Subcutaneous abdominal adipose tissue (tissue), 5 donors: Measurements from ENCODE around the gene ILDR1.

ENCODE experiments used
- H3K27ac ChIP-seq: one replicate; pipeline ENCODE4 v1.7.0; 2013; ENCODE audit warnings: low read depth, mild to moderate bottlenecking, inconsistent platforms, low read length, moderate library complexity
- H3K27me3 ChIP-seq, 5 donors: one replicate each; pipeline ENCODE4 v1.7.0; 2013; ENCODE audit warnings: low read length in 5 of 5, inconsistent platforms in 1 of 5; ENCODE audit not compliant: control insufficient read depth in 5 of 5, insufficient read depth in 4 of 5
- H3K36me3 ChIP-seq, 5 donors: one replicate each; pipeline ENCODE4 v1.7.0; 2013; ENCODE audit warnings: low read length in 5 of 5; ENCODE audit not compliant: control insufficient read depth in 5 of 5, insufficient read depth in 5 of 5
- H3K4me1 ChIP-seq, 5 donors: one replicate each; pipeline ENCODE4 v1.7.0; 2013; ENCODE audit warnings: low read length in 5 of 5, mild to moderate bottlenecking in 3 of 5, moderate library complexity in 1 of 5; ENCODE audit not compliant: control insufficient read depth in 5 of 5, insufficient read depth in 5 of 5
- H3K4me3 ChIP-seq, 5 donors: one replicate each; pipeline ENCODE4 v1.7.0; 2013; ENCODE audit warnings: low read length in 5 of 5, low read depth in 1 of 5
- H3K9ac ChIP-seq, 5 donors: one replicate each; pipeline ENCODE4 v1.7.0; 2013; ENCODE audit warnings: low read length in 5 of 5, mild to moderate bottlenecking in 4 of 5, moderate library complexity in 3 of 5
- H3K9me3 ChIP-seq, 5 donors: one replicate each; pipeline ENCODE4 v1.7.0; 2013; ENCODE audit warnings: low read length in 5 of 5; ENCODE audit not compliant: control insufficient read depth in 5 of 5
- donor health status: healthy.
- donor health status: healthy.
- donor health status: healthy.
- donor health status: healthy.
- donor health status: healthy.

Gene ILDR1

DNA sequence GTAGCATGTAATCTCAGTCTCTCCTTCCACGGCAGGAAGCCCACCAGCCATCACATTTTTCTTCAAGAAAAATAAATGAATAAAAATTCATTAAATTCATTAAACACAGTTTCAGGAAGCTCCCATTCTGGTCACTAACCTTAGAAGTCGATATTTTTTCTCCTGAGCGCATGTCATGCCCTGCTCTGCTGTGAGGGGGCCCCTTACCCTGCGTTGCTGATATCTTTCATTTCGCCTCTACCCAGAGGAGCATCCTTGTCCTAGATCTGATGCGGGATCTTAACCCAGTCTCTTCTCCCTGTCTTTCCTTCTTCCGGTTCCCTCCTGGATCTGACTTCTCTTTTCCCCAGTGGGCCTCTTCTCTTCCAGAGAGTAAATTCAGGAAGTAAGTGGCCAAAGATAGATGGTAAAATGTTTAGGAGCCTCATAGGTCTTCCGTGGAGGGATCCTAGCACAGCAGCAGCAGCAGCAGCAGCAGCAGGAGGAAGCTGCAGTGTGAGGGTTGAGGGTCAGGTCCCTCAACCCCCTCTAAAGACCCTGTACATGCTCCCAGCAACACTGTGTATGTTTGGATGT, 1.4 kb upstream of the ILDR1 start:
- no peaks in the 10 kb centered on the region for H3K4me1 ChIP-seq
- no peak overlapping the region for H3K4me3 ChIP-seq
- no peaks in the 10 kb centered on the region for H3K36me3 ChIP-seq
- no peak overlapping the region for H3K27ac ChIP-seq
- H3K27me3 ChIP-seq, result peaks cover 3 to 13% (median 8%) of the 10 kb centered on the region in 5 donors
- no peaks in the 10 kb centered on the region for H3K9me3 ChIP-seq
- no peak overlapping the region for H3K9ac ChIP-seq

DNA sequence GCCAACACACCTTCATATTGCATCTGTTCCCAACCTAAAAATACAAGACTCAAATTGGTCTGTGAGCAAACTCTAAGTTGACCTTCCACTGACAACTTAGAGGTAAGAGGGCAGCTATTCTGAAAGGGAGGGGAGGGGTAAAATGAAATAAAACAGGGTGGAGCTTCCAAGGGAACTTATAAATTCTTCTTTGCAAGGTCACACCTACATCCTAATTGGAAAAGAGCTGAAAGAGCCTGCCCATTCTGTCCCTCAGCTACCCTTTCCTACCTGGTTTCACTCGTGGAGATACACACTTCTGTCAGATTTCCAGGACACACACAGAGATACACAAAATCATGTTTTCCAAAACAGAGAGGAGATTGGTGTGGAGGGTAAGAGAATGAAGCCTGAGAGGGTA, 1.0 kb downstream of the ILDR1 start:
- no peak overlapping the region for H3K4me3 ChIP-seq
- H3K9me3 ChIP-seq, result no peaks in the 10 kb centered on the region
- no peaks in the 10 kb centered on the region for H3K36me3 ChIP-seq
- no peak overlapping the region for H3K27ac ChIP-seq
- no peak overlapping the region for H3K9ac ChIP-seq
- peaks cover 3 to 13% (median 8%) of the 10 kb centered on the region in 5 donors for H3K27me3 ChIP-seq
- H3K4me1 ChIP-seq, result no peaks in the 10 kb centered on the region

DNA sequence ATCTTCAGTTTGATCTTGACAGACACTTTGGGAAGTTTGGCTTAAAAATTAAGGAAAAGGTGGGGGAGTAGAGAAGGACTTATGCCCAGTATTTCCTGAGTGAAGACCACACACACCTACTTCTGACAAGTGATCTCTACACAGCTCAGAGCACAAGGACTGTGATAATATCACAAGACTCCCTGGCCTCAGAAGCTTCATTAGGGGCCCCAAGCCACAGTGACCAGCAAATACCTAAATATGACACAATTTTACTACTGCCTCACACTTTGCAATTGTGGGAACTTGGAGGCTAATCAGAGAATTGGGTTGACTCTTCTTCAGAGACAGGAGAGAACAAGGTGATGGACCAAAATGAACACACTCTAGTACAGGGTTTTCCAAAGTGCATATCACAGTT, 2.6 kb downstream of the ILDR1 start:
- H3K27me3 ChIP-seq, result peaks cover 3 to 13% (median 8%) of the 10 kb centered on the region in 5 donors
- no peak overlapping the region for H3K27ac ChIP-seq
- H3K9me3 ChIP-seq, result no peaks in the 10 kb centered on the region
- no peak overlapping the region for H3K9ac ChIP-seq
- no peaks in the 10 kb centered on the region for H3K36me3 ChIP-seq
- H3K4me1 ChIP-seq, result no peaks in the 10 kb centered on the region
- H3K4me3 ChIP-seq, result no peak overlapping the region

DNA sequence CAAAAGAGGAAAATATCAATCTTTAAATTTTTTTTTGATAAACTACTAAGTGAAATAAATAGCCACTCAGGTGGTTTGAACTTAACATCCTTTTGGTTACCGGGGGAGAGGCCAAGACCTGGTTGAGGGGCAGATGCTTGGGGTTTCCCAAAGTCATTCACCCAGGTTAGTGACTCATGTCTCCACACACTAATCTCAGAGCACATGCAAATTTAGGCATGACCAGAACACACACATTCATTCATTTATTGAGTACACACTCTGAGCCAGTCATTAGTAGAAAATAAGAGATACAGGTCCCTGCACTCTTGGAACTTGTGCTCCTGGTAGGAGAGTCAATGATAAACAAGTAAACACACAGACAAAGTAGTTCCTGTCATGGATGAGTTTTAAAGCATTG, 7.3 kb downstream of the ILDR1 start:
- Histone ChIP-seq H3K27me3 (no peaks in the 10 kb centered on the region), H3K27ac (no peak overlapping the region), H3K4me1 (no peaks in the 10 kb centered on the region), H3K4me3 (no peak overlapping the region), H3K9ac (no peak overlapping the region), H3K9me3 (no peaks in the 10 kb centered on the region), H3K36me3 (no peaks in the 10 kb centered on the region)

DNA sequence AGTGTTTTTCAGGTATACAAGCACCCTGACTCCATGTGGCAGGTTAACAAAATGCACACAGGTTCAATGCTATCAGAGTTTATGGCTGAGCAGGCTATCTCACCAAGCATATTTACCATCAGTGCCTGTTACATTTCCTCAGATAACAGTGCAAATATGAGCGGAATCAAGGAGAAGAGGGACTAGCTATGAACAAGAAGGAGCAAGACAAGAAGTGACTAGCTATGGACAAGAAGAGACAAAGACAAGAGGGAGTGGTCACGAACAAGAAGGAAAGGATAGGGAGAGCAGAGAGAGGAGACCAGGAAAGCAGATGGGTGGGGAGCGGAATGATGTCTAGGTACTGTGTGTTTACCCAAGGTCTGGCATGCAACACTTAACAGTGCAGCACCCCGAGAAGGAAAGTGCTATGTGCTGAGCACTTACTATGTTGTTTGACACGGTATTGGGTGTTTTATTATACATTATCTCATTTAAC, 8.6 kb downstream of the ILDR1 start:
- H3K4me1 ChIP-seq, result no peaks in the 10 kb centered on the region
- no peaks in the 10 kb centered on the region for H3K9me3 ChIP-seq
- H3K27ac ChIP-seq, result no peak overlapping the region
- H3K36me3 ChIP-seq, result no peaks in the 10 kb centered on the region
- no peaks in the 10 kb centered on the region for H3K27me3 ChIP-seq
- H3K4me3 ChIP-seq, result no peak overlapping the region
- H3K9ac ChIP-seq, result no peak overlapping the region

DNA sequence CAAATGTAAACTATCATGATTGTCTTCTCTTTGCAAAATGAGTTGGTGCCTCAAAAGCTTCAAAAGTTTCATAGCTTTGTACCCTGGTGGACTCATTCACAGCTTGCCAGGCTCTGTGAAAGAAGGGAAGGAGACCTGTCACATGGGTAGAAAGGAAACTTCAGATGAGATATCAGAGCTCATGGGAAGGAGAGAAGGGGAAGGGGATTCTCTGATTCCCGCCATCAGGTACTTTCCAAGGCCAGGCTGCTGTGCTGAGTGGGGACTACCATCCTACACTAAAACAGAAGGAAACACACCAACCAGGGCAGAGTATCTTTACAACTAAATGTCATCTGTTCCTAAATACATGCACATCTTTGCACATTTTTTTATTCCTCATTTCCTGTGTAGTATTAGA, 9.2 kb downstream of the ILDR1 start:
- Histone ChIP-seq H3K9me3 (no peaks in the 10 kb centered on the region), H3K4me1 (no peaks in the 10 kb centered on the region), H3K27me3 (no peaks in the 10 kb centered on the region), H3K36me3 (no peaks in the 10 kb centered on the region), H3K4me3 (no peak overlapping the region), H3K9ac (no peak overlapping the region), H3K27ac (no peak overlapping the region)

DNA sequence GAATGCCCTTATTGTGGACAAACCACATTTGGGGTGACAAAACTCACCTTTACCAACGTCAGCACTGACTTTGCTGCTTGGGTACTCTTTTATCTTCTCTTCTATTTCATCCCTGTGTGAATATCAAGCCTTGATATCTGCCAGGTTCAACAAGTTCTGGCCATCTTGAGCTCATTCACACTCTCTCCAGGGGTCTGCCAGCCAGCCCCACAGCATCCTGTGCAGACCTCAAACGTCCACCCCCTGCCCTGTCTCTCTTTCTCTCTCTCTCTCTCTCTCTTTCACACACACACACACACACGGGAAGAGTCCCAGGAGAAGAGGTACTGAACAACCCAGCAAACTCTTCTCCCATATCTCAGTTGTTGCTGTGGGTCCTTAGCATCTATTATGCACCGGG, 10.7 kb downstream of the ILDR1 start:
- Histone ChIP-seq H3K9me3 (peaks cover 0 to 2% (median 0%) of the 10 kb centered on the region in 5 donors), H3K4me3 (no peak overlapping the region), H3K27ac (no peak overlapping the region), H3K27me3 (no peaks in the 10 kb centered on the region), H3K36me3 (no peaks in the 10 kb centered on the region), H3K9ac (no peak overlapping the region), H3K4me1 (no peaks in the 10 kb centered on the region)

DNA sequence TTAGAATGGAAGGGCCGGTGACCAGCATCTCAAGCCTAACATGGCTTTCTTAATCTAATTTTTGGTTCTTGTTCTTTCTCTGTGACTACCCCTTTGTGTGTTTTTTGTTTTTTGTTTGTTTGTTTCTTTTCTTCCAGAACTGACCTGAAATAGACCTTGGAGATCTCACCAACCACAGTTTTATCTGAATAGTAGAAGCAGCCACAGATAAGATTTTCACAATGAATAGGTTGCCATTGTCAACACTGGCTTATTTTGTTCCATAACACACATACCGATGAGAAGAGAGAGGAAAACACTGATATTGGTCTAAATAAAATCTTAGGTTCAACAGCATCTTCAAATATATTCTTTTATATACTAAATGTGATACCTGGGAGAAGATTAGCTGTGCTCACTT, 11.5 kb downstream of the ILDR1 start:
- no peaks in the 10 kb centered on the region for H3K4me1 ChIP-seq
- H3K27me3 ChIP-seq, result no peaks in the 10 kb centered on the region
- no peak overlapping the region for H3K4me3 ChIP-seq
- H3K27ac ChIP-seq, result no peak overlapping the region
- H3K9me3 ChIP-seq, result peaks cover 0 to 2% (median 0%) of the 10 kb centered on the region in 5 donors
- no peaks in the 10 kb centered on the region for H3K36me3 ChIP-seq
- H3K9ac ChIP-seq, result no peak overlapping the region

DNA sequence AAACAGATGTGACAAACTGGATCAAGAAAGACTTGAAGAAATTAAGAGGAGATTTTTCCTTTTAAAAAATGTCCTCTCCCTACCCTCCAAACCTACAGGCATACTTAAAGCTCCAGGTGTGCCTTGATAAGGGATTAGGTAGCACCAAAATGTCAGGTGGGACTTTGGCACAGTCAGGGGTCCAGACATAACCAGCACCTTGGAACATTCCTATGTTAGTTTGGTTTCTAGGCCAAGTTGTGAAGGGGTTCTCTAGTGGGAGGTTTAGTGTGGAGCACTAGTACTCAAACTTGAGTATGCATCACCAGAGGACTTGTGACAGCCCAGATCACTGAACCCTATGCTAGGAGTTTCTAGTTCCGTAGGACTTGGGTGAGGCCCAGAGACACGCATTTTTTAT, 13.9 kb downstream of the ILDR1 start:
- Histone ChIP-seq H3K9me3 (peaks cover 0 to 2% (median 0%) of the 10 kb centered on the region in 5 donors), H3K27me3 (peaks cover 0 to 2% (median 0%) of the 10 kb centered on the region in 5 donors), H3K4me1 (peaks cover 0 to 5% (median 0%) of the 10 kb centered on the region in 5 donors), H3K27ac (no peak overlapping the region), H3K4me3 (no peak overlapping the region), H3K36me3 (no peaks in the 10 kb centered on the region), H3K9ac (no peak overlapping the region)

DNA sequence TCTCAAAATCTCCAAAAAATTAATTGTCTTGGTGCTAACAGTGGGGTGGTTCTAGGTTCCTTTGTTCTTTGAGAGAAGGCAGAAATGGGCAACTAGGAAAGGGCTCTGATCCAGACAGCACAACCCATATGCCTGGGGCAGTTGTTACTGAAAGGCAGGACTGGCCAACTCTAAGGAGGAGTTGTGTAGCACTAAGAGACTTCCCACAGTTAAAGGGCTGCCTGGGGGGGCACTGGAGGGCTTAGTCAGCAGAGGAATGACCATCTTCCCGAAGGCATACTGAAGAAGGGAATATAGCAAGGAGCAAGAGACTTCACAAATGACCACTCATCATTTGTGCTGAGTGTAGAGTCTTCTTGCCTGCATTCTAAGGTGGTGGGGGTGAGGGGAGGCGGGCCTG, 15.8 kb downstream of the ILDR1 start:
- no peak overlapping the region for H3K27ac ChIP-seq
- peaks cover 0 to 2% (median 0%) of the 10 kb centered on the region in 5 donors for H3K27me3 ChIP-seq
- H3K4me3 ChIP-seq, result no peak overlapping the region
- no peaks in the 10 kb centered on the region for H3K36me3 ChIP-seq
- H3K4me1 ChIP-seq, result peaks cover 0 to 5% (median 0%) of the 10 kb centered on the region in 5 donors
- H3K9me3 ChIP-seq, result peaks cover 0 to 2% (median 0%) of the 10 kb centered on the region in 5 donors
- H3K9ac ChIP-seq, result no peak overlapping the region
